HPDE6-E6E7 (cell line): ENCODE measurements around the gene CDRT15.
"Not testable (repeated sequence)": the region's sequence is repeated elsewhere in the genome, so short reads cannot be mapped to it uniquely, and the experiment has no call there.

Experiments
- DNase-seq: peaks from one replicate; pipeline ENCODE4 v3.0.0; 2011; ENCODE audit warnings: missing footprints; ENCODE audit errors: extremely low spot score

The CDRT15 gene

DNA sequence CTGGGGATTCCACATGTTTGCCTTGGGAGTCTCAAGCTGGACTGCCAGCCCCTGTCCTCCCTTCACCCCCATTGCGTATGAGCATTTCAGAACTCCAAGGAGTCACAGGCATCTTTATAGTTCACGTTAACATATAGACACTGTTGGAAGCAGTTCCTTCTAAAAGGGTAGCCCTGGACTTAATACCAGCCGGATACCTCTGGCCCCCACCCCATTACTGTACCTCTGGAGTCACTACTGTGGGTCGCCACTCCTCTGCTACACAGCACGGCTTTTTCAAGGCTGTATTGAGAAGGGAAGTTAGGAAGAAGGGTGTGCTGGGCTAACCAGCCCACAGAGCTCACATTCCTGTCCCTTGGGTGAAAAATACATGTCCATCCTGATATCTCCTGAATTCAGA, 28.9 kb downstream of the CDRT15 start:
- no peak for DNase-seq

DNA sequence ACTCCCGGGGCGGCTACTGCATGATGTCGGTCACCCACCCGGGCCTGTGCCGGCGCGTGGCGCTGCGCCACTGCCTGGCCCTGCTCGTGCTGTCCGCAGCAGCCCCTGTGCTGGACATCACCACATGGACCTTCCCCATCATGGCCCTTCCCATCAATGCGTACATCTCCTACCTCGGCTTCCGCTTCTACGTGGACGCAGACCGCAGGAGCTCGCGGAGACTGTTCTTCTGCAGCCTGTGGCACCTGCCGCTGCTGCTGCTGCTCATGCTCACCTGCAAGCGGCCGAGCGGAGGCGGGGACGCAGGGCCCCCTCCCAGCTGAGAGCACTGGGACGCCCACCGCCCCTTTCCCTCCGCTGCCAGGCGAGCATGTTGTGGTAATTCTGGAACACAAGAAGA, 29.8 kb downstream of the CDRT15 start:
- DNase-seq = no peak

DNA sequence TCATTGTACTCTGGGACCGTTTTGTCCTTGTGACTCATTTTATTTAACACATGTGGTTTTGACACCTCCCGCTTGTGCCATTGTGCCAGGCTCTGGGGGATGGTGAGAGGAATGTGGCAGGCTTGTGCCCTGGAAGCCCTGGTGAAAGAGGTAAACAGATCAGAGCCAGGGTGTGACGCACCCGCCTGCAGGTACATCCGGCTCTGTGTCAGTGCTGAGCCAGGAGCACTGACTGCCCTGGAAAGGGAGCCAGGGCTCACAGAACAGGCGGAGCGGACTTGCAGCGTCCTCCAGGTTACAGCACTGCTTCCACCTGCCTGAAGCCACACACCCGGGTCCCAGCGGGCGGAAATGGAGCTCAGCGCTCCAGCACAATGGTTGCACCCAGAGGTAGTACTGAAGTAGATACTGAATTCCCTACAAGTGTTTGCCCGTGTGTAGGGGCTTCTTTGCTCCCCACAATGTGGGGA, 30.6 kb downstream of the CDRT15 start:
- DNase-seq = peak; percentile 90

DNA sequence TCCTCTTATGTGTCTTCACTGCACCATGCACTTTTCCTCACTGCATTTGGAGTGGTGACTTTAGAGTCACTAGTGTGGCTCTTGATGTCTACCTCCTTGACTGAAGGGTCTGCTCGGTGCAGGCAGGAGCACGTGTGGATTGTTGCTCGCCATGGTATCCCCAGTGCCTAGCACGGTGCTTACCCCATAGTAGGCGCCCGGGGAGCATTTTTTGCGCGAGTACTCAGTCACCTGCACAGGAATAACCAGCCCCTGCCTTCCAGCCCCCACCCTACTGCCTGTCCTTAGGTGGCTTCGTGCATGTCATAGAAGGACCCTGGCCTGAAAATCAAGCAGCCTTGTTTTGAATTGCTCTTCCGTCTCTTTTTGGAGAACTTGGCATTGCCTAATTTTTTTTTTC, 31.3 kb downstream of the CDRT15 start:
- no peak for DNase-seq

DNA sequence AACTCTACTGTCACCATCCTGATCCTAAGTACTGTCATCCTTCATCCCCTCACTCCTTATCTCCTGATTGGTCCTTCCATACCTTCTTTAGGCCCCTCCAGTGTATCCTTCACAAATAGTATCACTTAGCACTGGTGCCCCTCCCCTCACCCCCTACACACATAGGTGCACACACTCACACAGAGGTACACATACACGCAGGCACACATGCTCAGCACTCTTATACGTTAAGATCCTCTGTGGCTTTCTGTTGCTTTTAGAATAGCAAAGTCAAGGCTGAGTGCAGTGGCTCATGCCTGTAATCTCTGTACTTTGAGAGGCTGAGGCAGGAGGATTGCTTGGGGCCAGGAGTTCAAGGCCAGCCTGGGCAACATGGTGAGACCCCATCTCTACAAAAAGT, 32.1 kb downstream of the CDRT15 start:
- DNase-seq = no peak

DNA sequence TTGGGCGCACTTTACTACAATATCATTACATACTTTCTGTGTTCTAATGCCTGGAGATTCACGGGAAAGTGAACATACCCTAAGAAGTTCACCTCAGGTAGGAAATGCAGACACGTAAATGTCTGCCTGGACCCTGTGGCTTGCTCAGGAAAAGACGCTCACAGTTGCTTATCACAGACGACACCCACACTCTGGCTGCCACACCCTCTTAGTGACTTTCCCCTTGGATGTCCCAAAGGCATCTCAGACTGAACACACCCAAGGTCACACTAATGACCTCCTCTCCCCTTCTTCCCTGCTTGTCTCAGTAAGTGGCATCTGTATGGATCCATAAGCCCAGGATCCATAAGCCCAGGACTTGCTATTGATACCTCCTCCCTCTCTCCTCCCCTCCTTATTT, 32.6 kb downstream of the CDRT15 start:
- no peak for DNase-seq

DNA sequence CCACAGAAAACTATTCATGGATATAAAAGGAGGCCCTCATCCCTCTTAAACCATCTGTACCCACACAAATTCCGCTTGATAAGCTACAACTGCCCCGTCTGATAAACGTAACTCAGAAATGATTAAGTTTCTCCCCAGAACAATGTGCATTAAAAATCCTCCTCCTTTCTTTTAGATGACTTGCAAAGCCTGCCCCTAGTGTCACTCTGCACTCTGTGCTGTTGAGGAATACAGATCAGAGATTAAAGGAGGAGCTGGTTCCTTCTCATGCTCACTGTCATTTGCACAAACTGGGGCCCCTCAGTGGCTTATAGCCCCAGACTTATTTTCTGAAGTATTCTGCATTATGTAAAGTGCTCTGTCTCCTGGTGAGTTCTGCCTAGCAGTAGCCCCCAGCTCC, 33.3 kb downstream of the CDRT15 start:
- DNase-seq = no peak

DNA sequence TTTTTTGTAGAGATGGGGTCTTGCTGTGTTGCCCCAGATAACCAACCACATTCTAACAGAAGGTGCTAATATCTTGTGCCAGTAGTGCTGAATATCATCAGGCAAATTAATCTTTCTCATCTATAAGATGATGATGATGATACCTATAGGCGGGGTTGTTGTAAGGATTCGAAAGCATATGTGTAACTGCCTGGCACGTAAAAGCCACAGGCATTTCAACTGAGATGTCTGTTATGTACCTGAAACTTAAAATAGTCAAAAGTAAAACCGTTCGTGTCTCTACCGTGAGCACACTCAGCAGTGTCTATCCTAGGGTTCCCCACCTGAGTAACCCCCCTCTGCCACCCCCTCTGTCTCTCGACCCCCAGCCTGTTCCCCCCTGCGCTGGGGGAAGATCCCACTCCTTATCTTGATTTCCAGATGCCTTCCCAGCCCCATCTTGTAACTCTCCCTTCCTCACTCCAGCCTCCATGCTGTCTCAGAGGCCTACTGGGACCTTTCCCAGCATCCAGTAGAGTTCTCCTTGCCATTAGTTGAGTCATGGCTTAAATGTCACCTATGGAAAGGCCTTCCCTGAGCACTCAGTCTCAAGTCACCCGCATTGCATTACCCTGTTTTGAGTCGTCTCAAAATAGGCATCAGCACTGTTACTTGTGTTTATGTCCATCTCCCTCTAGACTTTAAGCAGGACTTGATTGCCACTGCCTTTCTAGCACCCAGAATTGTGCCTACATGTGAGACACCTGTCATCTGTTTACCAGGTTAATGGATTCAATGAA, 34.1 kb downstream of the CDRT15 start:
- DNase-seq = no peak

DNA sequence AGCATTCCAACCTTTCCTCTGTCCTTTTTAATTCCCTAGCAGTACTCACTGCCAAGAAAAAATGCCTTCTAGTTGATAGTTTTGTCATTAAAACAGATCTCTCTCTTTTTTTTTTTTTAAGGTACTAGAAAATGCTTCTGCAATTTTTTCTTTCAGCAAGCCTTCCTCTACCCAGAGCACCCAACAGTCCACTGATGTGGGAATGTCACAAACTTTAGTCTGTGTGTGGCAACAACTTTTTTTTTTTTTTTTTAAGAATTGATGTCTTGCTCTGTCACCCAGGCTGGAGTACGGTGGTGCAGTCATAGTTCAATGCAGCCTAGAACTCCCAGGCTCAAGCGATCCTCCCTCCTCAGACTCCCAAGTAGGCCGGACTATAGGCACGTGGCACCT, 34.7 kb downstream of the CDRT15 start:
- no peak for DNase-seq

DNA sequence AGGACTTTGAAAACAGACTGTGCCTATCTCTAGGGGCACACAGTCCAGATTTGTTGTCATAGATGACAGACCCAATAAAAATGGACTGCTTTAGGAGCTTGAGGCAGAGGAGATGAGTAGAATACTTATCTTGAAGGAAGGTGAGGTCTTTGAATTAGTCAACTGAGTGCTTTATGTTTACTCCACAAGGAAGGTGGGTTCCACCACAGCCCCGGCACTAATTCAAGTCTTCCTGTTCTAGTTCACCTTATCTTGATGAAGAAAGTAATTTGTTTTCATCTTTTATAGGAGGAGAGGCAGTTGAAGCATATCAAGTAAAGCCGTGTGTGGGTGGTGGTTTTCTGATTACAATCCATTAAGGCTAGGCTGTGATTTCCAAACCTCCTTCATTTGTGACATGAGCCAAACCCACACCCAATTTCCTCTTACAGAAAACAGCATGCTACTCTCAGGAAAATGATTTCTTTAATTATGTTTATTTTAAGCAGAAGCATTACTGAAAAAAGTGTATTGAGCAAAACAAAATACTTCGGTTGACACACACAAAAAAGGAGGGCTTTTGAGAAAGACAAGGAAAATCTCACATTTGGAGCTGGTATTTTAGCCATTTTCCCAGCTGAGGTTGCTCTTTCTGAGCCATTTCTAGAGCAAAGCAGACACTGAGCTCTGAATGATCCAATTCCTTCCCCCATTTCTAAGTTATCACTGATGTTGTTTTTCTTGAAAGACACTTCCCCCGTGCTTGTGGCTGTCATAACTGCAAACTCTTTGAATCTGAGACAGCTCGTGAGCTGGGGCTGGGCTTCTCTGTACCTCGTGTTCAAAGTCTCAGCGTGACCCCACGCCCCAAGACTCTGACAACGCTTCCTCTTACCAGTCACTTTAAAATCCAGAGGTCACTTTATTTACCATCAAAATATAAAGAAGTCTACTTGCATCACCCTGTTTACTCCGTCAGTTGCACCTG, 35.4 kb downstream of the CDRT15 start:
- no peak for DNase-seq

DNA sequence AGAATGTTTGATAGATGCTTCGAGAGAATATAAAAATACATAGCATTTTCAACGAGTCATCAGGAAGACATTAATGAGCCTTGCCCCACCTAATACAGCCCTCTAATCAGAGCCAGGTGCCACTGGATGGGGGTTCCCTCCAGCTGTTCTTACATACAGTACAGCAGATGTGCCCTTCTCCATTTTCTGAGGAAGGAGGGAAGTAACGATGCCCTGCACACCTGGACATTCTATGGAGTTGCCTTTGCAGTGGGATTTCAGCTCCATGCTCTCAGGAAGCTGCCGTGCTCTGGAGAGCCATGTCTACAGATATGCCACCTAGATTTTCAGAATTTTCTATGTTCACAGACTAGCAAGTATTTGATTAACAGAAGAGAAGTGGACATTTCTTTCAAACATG, 36.3 kb downstream of the CDRT15 start:
- DNase-seq = no peak

DNA sequence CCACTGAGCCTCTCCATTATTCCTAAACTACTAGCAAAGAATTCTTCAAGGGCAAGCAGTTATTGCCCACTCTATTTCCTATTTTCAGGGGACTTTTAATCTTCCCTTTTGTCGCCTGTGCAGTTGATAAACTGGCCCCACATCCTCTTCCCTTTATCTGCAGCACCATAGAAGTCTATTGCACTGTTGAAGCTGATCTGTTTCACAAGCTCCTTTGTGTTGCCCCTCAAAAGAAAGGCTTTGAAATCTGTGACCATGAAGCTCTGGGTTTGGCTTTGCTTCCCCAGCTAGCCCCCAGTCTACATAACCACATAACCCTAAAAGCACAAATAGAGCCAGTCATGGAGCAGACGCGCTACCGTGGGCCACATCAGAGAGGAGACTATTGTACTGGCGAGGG, 37.1 kb downstream of the CDRT15 start:
- no peak for DNase-seq

DNA sequence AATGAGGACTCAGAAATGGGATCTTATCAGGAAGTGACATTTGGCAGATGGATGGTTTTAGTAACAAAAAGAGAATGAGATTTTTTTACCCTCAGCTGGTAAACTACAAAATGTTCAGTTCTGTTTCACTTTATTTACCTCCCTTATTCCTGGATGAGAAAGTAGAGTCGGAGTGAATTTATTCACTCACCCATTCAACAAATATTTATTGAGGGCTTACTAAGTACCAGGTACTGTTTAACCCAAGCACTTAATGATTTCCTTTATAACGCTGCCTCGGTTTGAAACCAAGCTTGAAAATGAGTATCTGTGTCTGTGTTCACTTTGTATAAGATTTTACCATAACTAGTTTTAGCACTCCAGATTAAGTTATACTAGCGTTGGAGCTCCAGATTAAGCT, 38.1 kb downstream of the CDRT15 start:
- DNase-seq = no peak

DNA sequence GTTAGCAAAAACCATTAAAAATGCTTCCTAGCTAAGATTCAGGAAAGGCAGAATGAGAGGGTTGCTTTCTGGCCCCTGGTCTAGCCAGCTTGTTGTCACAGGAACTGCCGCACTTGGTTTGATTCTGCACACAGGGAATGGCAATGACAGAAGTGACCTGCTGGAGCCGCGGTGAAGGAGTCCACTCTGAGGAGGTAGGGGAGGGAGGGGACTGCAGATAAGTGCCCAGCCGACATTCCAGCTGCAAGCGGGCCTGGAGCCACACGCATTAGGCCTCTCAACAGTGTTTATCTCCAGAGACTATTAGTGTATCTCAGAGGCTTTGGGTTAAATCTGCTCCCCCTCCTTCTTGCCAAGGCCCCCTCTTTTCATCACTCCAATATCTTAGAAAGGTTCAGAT, 38.6 kb downstream of the CDRT15 start:
- DNase-seq = no peak

DNA sequence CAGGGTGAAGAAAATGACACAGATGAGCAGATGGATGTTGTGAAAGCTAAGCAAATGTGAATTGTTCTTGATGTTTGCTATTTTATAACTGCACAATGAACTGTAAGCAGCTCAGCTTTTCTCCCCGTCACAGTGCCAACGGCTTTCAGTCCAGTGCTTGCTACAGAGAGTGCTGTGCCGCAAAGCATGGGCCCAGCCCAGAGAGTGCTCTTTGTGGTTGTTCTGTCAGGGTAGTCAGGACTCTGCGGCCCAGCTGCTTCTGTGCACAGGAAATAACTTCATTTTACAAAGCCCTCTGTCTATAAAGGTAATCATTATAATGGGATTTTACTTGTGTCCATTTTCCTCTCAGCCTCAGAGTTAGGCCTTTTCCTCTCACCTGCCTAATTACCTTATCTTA, 39.1 kb downstream of the CDRT15 start:
- DNase-seq = no peak

DNA sequence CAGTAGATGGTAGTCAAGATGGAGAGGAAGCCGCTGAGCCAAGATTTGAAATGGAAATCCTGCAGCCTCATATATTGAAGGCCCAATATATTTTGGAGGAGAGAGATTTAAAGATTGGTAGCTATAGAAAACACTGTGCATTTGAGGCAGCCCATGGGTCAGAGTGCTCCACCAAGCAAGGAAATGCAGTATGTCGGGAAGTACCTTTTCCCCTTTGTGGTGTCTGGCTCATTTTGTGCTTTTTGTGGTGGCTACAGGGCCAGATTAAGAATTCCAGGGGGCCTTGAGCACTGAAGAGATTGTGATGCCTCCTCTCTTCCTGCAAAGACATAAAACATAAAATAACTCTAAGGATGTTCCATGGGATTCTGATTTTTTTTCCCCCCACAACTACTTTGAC, 39.6 kb downstream of the CDRT15 start:
- DNase-seq = no peak

DNA sequence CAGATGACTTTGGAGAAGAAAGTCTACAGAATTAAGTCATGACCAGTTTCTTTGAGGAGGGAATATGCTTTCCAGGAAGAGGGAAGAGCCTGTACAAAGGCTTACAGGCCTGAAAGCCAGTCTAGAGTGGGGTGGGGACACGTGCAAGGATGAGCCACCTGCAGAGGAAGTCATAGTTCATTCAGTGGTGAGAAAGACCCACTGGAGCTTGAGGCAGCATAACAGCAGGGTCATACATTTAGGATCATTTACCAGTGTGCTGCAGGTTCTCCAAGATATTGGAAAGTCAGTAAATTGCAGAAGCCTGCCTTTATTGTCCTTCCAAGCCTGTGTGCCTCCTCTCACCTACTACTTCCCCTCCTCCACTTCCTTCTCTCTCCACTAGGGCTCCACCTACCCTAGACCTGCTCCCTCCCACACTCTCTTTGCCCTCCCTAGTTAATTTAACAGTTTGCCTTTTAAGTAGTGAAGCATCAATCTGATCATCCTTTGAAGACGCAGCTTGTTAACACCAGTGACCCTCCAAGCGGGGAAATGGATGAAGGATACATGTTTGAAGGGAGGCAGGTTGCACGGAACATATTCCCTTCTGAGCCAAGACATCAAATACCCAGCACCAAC, 40.2 kb downstream of the CDRT15 start:
- no peak for DNase-seq

DNA sequence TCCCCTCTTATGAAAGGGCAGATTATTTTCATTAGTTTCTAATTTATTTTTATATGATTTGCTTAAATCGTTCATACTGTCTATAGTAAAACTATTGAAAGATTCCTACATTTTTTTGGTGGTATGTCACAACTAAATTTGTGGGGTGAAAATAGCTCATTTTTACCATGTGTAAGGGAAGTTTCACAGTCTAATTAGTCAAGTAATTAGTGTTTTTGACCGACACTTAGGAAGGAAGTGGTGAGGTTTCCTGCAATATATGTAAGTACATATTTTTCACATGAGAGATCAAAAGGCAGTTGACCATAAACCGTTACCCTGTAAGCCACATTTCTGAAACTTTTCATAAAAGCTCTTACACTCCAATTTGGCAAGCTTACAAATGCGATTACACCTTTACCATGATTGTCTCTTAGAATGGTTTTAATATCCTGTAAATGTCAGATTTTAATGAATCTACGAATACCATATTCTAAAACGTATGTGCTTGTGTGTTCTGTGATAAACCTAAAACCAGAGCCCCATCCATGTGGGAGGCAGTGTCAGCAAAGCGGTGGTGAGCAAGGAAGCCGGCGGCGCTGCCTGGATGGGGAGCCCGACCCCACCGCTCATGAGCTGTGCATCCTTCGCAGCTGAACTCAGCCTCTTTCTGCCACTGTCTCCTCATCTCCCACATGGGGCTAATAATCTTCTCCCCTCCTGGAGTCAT, 43.9 kb downstream of the CDRT15 start:
- not testable (repeated sequence) for DNase-seq

DNA sequence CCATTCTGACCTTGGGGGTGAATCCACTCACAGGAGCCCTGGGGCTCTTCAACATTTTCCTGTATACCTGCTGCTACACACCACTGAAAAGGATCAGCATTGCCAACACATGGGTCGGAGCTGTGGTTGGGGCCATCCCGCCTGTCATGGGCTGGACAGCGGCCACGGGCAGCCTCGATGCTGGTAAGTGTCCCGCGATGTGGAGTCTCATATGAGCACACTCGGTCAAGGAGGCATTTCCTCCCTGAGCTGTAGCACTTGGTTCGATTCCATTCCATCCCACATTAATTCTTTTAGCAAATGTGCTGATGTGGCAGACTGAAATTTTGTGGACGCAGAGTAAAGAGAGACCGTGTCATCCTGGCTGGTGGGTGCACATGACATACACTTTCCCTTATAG, 44.6 kb downstream of the CDRT15 start:
- not testable (repeated sequence) for DNase-seq

DNA sequence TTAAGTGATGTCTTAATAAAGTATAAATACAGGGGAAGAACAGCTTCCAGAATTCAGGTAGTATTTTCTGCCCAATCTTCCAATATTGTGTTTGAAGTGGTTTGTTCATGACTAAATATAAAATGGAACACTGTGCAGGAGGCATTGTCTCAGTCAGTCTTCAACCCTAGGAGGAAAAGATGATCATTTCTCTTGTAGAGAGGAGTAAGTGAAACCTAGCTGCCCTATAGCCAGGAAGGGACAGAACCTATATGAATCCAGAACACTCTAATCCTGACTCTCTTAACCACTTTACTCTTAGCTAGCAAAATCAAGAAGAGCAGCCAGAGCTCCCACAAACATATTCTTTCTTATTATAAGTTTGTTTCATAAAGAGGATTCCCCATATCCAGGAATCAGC, 45.2 kb downstream of the CDRT15 start:
- DNase-seq = not testable (repeated sequence)

DNA sequence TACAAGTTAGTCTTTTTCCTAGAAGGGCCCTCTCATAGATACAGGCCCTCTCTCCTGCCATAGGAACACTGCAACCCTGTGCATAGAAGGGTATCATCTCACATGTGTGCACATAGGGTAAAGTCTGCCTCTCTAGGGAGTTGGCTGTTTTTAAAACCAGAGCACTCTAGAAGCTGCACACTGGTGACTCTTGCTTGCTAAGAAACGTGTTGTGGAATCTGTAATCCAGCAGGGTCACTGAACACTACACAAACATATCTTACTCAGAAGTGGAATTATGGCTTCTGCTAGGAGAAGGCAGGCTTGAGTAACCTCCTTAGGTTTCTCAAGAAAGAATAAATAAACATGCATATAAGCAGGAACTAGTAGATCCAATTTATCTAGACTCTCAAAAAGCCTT, 45.9 kb downstream of the CDRT15 start:
- not testable (repeated sequence) for DNase-seq

DNA sequence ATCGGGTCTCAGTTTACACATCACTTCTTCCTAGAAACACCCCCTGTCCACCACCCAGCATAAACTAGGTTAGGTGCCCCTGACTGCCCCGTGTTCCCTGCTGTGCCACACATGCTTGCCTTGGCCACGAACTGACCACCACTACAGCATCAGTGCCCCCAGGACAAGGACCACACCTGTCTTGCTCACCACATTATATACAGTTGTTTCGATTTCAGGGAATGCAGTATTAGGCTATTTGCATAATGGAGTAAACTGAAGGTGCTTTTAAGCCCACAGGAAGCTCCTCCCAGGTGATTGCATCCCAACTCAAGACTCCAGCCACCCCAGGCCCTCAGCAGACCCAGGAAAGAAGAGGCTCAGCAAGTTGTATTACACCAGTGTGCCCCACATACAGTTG, 50.2 kb downstream of the CDRT15 start:
- DNase-seq = not testable (repeated sequence)
